HCT116 (cell line): Measurements from ENCODE around the gene MAGI3. TPM values are rescaled to one million over a fixed set of nuclear protein-coding genes. Genes with fewer than 3 reads are reported as not detected.

Experiments
- ATAC-seq: fragments of 200-7000 bp; cut with Tn5 transposase; 2 replicates; pipeline ENCODE4 v1.9.1; 2020; ENCODE audit warnings: mild to moderate bottlenecking, moderate library complexity
- BruUV-seq: library from RNA; stranded (reverse); fragments of 400-500 nt; replicated peaks from 2 replicates; lab custom pipeline; 2021; lab: Mats Ljungman, UMichigan
- CTCF ChIA-PET: fragments of 300-600 bp; sonication (Branson Sonifier 250); formaldehyde crosslinking; loops from one replicate; lab custom pipeline; 2021; ENCODE audit warnings: antibody characterized with exemption; lab: Charles Lee
- POLR2A ChIA-PET: fragments of 300-600, 350-600 bp; sonication (Branson Sonifier 250); formaldehyde crosslinking; loops from one replicate; lab custom pipeline; 2021; ENCODE audit warnings: antibody characterized with exemption; lab: Charles Lee
- RAD21 ChIA-PET, 2 experiments: fragments of 300-600 bp; sonication (Branson Sonifier 250); formaldehyde crosslinking; loops; one replicate each; lab custom pipeline; 2023; ENCODE audit warnings: low total read pairs in 2 of 2; ENCODE audit not compliant: uncharacterized antibody in 2 of 2, unreplicated experiment in 2 of 2, low non-redundant PET in 1 of 2; lab: Charles Lee
- DNase-seq: peaks from one replicate; pipeline ENCODE4 v3.0.0-alpha.2; 2010; ENCODE audit warnings: low read depth, low spot score
- H2AFZ ChIP-seq: fragments of 200-600 bp; shearing (Covaris generic), sonication (generic); 2 replicates; pipeline ENCODE4 v1.6.1; 2017; ENCODE audit warnings: low read depth, mixed run types, mixed read lengths, antibody characterized with exemption, low read length; ENCODE audit not compliant: poor library complexity, severe bottlenecking
- H3K27ac ChIP-seq: 2 replicates; pipeline ENCODE4 v1.5.1; 2012; ENCODE audit warnings: low read depth, low read length
- H3K27me3 ChIP-seq: fragments of 200-600 bp; sonication (generic); 2 replicates; pipeline ENCODE4 v1.6.1; 2016; ENCODE audit warnings: mixed run types, low read length, mixed read lengths; ENCODE audit not compliant: insufficient read depth
- H3K36me3 ChIP-seq, 2 experiments: fragments of 200-500 bp in 1 of 2; fragments of 200-600 bp in 1 of 2; sonication (Bioruptor generic) in 1 of 2; sonication (generic) in 1 of 2; 2 replicates each; pipeline versions ENCODE4 v1.5.1 to v1.6.1; 2014 to 2016; ENCODE audit warnings: low read length in 2 of 2, inconsistent platforms in 1 of 2, mixed read lengths in 1 of 2, mixed run types in 1 of 2; ENCODE audit not compliant: insufficient read depth in 2 of 2, control insufficient read depth in 1 of 2
- H3K4me1 ChIP-seq, 2 experiments: fragments of 200-600 bp in 1 of 2; sonication (generic) in 1 of 2; 2 replicates each; pipeline versions ENCODE4 v1.5.1 to v1.6.1; 2012 to 2017; ENCODE audit warnings: low read length in 2 of 2, inconsistent platforms in 1 of 2, mild to moderate bottlenecking in 1 of 2, mixed read lengths in 1 of 2, mixed run types in 1 of 2, moderate library complexity in 1 of 2; ENCODE audit not compliant: insufficient read depth in 2 of 2, control insufficient read depth in 1 of 2
- H3K4me2 ChIP-seq: fragments of 200-600 bp; sonication (generic); 2 replicates; pipeline ENCODE4 v1.6.1; 2017; ENCODE audit warnings: mixed run types, low read length, mixed read lengths
- H3K4me3 ChIP-seq, 2 experiments: fragments of 200-600 bp in 1 of 2; sonication (generic) in 1 of 2; replicated peaks in 1 of 2; 2 replicates each; pipeline ENCODE4 v1.5.1; 2011 to 2016; ENCODE audit warnings: low read length in 2 of 2, control low read depth in 1 of 2, low read depth in 1 of 2, mild to moderate bottlenecking in 1 of 2, mixed read lengths in 1 of 2, mixed run types in 1 of 2
- H3K79me2 ChIP-seq: fragments of 200-600 bp; sonication (generic); 2 replicates; pipeline ENCODE4 v1.6.1; 2017; ENCODE audit warnings: mild to moderate bottlenecking, mixed run types, low read length, moderate library complexity, mixed read lengths; ENCODE audit not compliant: insufficient read depth
- H3K9ac ChIP-seq: fragments of 200-600 bp; sonication (generic); 2 replicates; pipeline ENCODE4 v1.6.1; 2016; ENCODE audit warnings: low read length, mixed read lengths
- H3K9me2 ChIP-seq: fragments of 200-600 bp; sonication (generic), shearing (Covaris generic); 2 replicates; pipeline ENCODE4 v1.6.1; 2017; ENCODE audit warnings: mixed run types, mild to moderate bottlenecking, moderate library complexity; ENCODE audit not compliant: insufficient read depth
- H3K9me3 ChIP-seq, 2 experiments: fragments of 200-500 bp in 1 of 2; fragments of 200-600 bp in 1 of 2; sonication (Bioruptor generic) in 1 of 2; sonication (generic) in 1 of 2; 2 replicates each; pipeline ENCODE4 v1.6.1; 2014 to 2017; ENCODE audit warnings: low read length in 2 of 2, mixed read lengths in 2 of 2, inconsistent platforms in 1 of 2, low read depth in 1 of 2, mild to moderate bottlenecking in 1 of 2, mixed run types in 1 of 2, moderate library complexity in 1 of 2; ENCODE audit not compliant: control insufficient read depth in 1 of 2, insufficient read depth in 1 of 2
- H4K20me1 ChIP-seq: fragments of 200-600 bp; sonication (generic), shearing (Covaris generic); 2 replicates; pipeline ENCODE4 v1.6.1; 2017; ENCODE audit warnings: mixed run types, mild to moderate bottlenecking, moderate library complexity; ENCODE audit not compliant: insufficient read depth
- CBX3 ChIP-seq: IDR thresholded peaks from 2 replicates; pipeline ENCODE4 v1.6.1; 2012; ENCODE audit warnings: low read depth
- EGR1 ChIP-seq: IDR thresholded peaks from 2 replicates; pipeline ENCODE4 v1.6.1; 2012; ENCODE audit warnings: low read depth
- ELF1 ChIP-seq: IDR thresholded peaks from 2 replicates; pipeline ENCODE4 v1.6.1; 2012; ENCODE audit warnings: low read depth, borderline replicate concordance
- FOSL1 ChIP-seq: IDR thresholded peaks from 2 replicates; pipeline ENCODE4 v1.6.1; 2012; ENCODE audit warnings: low read depth
- POLR2A ChIP-seq: IDR thresholded peaks from 2 replicates; pipeline ENCODE4 v1.7.0; 2011; ENCODE audit warnings: borderline replicate concordance; ENCODE audit not compliant: insufficient read depth, insufficient read length; ENCODE audit errors: extremely low read depth
- SIN3A ChIP-seq: IDR thresholded peaks from 2 replicates; pipeline ENCODE4 v1.6.1; 2012; ENCODE audit warnings: low read depth
- SRF ChIP-seq: IDR thresholded peaks from 2 replicates; pipeline ENCODE4 v1.6.1; 2012; ENCODE audit warnings: low read depth
- TCF7L2 ChIP-seq: IDR thresholded peaks from 2 replicates; pipeline ENCODE4 v1.7.0; 2011; ENCODE audit warnings: borderline replicate concordance, inconsistent platforms; ENCODE audit not compliant: insufficient read depth, insufficient read length; ENCODE audit errors: extremely low read depth
- intact Hi-C: fragments of 100-400 bp; cut with micrococcal nuclease; formaldehyde crosslinking; loops from 2 replicates; pipeline ENCODE4 v1.10.0; 2022
- total RNA-seq: library from RNA; stranded (reverse); gene quantifications from one replicate; pipeline ENCODE4 v1.2.1, GENCODE V29; 2021; ENCODE audit not compliant: unreplicated experiment
- TF ChIP-seq, protein P1 (sequence below): IDR thresholded peaks from 2 replicates; pipeline ENCODE4 v1.6.1; 2012
- TF ChIP-seq, protein P2 (sequence below), 3 experiments: fragments of 200-600 bp in 1 of 3; sonication (generic) in 1 of 3; IDR thresholded peaks in 2 of 3; conservative IDR thresholded peaks in 1 of 3; 2 replicates each; pipeline ENCODE4 v1.5.1; 2012 to 2017; ENCODE audit warnings: low read depth in 2 of 3, low read length in 2 of 3, antibody characterized with exemption in 1 of 3, borderline replicate concordance in 1 of 3, control low read depth in 1 of 3, mild to moderate bottlenecking in 1 of 3, mixed read lengths in 1 of 3, mixed run types in 1 of 3, moderate library complexity in 1 of 3; ENCODE audit not compliant: insufficient read depth in 1 of 3

The MAGI3 gene
- total RNA-seq, 1 experiment from 2014 or later = 11.8 TPM

DNA sequence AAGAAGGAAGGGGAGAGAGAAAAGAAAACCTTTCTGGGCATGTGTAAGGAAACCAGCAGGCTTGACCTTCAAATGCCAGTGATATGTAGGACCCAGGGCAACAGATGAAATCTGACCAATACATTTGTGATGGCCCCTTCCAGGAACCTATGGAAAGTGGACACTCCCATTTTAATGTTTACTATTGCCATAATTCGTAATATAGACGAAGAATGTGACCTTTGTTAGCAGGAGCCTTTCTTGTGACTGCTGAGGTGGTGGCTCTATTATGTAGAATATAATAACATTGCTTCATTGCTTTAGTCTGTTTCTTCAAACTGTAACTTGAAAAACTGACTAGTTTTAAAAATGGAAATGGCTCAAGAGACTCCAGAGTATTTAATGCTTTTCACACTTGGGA is 150.8 kb downstream of the MAGI3 start:
- Histone ChIP-seq H3K79me2 (peaks cover 8% of the 10 kb centered on the region), H2AFZ (no peak overlapping the region), H3K9me3 (no peaks in the 10 kb centered on the region)
- no TSS peak for BruUV-seq
- TF ChIP-seq TCF7L2 = no peak
- TF ChIP-seq SIN3A = no peak
- no peak for TF ChIP-seq CBX3
- TF ChIP-seq POLR2A = no peak
- no peak for TF ChIP-seq ELF1
- TF ChIP-seq, protein P1, sequence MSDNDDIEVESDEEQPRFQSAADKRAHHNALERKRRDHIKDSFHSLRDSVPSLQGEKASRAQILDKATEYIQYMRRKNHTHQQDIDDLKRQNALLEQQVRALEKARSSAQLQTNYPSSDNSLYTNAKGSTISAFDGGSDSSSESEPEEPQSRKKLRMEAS = no peak
- no peak for TF ChIP-seq FOSL1
- TF ChIP-seq SRF = no peak
- no peak for TF ChIP-seq EGR1
- TF ChIP-seq, protein P2, sequence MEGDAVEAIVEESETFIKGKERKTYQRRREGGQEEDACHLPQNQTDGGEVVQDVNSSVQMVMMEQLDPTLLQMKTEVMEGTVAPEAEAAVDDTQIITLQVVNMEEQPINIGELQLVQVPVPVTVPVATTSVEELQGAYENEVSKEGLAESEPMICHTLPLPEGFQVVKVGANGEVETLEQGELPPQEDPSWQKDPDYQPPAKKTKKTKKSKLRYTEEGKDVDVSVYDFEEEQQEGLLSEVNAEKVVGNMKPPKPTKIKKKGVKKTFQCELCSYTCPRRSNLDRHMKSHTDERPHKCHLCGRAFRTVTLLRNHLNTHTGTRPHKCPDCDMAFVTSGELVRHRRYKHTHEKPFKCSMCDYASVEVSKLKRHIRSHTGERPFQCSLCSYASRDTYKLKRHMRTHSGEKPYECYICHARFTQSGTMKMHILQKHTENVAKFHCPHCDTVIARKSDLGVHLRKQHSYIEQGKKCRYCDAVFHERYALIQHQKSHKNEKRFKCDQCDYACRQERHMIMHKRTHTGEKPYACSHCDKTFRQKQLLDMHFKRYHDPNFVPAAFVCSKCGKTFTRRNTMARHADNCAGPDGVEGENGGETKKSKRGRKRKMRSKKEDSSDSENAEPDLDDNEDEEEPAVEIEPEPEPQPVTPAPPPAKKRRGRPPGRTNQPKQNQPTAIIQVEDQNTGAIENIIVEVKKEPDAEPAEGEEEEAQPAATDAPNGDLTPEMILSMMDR (IDR thresholded peaks at IDR 0.05 in 2 of 3, conservative IDR thresholded peaks at IDR 0.05 in 1 of 3; ENCODE audit: borderline replicate concordance in 1 of 3, insufficient read depth in 1 of 3, low read depth in 2 of 3, low read length in 2 of 3) = no peak
- TF ChIP-seq, all 23 proteins: peak for 0
- peaks cover 0 to 13% of the 10 kb centered on the region in 2 experiments; a peak in 2 of 4 replicates for H3K4me1 ChIP-seq
- H4K20me1 ChIP-seq = no peaks in the 10 kb centered on the region
- H3K36me3 ChIP-seq = no peaks in the 10 kb centered on the region
- H3K4me2 ChIP-seq = no peak overlapping the region
- DNase-seq (no peak), ATAC-seq (no peak)
- no peak overlapping the region for H3K27ac ChIP-seq
- H3K9me2 ChIP-seq = no peaks in the 10 kb centered on the region
- H3K27me3 ChIP-seq = no peaks in the 10 kb centered on the region
- H3K4me3 ChIP-seq = no peak overlapping the region
- H3K9ac ChIP-seq = no peak overlapping the region
- ChIA-PET POLR2A (no interaction called here), RAD21 (no interaction called here), CTCF (no interaction called here)
- intact Hi-C loops = no loop called here
